H9 (cell line): ENCODE measurements around the gene PLB1. TPM values are rescaled to one million over a fixed set of nuclear protein-coding genes. Genes with fewer than 3 reads are reported as not detected.

Experiments
- DNase-seq: peaks from one replicate; pipeline ENCODE4 v3.0.0-alpha.2; 2017
- H2AFZ ChIP-seq: one replicate; pipeline ENCODE4 v1.6.1; 2013; ENCODE audit warnings: mild to moderate bottlenecking, low read length, control low read depth, moderate library complexity
- H2AK5ac ChIP-seq: 2 replicates; pipeline ENCODE4 v1.6.1; 2013; ENCODE audit warnings: low read length, control low read depth, mixed read lengths; ENCODE audit not compliant: insufficient read length
- H2BK120ac ChIP-seq: one replicate; pipeline ENCODE4 v1.6.1; 2013; ENCODE audit warnings: low read depth, mild to moderate bottlenecking, low read length, control low read depth, inconsistent platforms; ENCODE audit not compliant: poor library complexity, severe bottlenecking
- H2BK12ac ChIP-seq: 2 replicates; pipeline ENCODE4 v1.6.1; 2013; ENCODE audit warnings: low read length, control low read depth, mixed read lengths, low read depth; ENCODE audit not compliant: insufficient read length
- H2BK15ac ChIP-seq: 2 replicates; pipeline ENCODE4 v1.6.1; 2013; ENCODE audit warnings: low read depth, low read length, control low read depth
- H2BK20ac ChIP-seq: one replicate; pipeline ENCODE4 v1.6.1; 2013; ENCODE audit warnings: low read depth, mild to moderate bottlenecking, low read length, control low read depth, inconsistent platforms; ENCODE audit not compliant: poor library complexity, severe bottlenecking
- H2BK5ac ChIP-seq: 2 replicates; pipeline ENCODE4 v1.6.1; 2013; ENCODE audit warnings: low read length, control low read depth, mixed read lengths; ENCODE audit not compliant: insufficient read length
- H3K14ac ChIP-seq: 2 replicates; pipeline ENCODE4 v1.6.1; 2013; ENCODE audit warnings: low read length, control low read depth; ENCODE audit not compliant: insufficient read depth
- H3K18ac ChIP-seq: 2 replicates; pipeline ENCODE4 v1.6.1; 2013; ENCODE audit warnings: low read depth, mild to moderate bottlenecking, mixed read lengths, low read length, control low read depth; ENCODE audit not compliant: insufficient read length
- H3K23ac ChIP-seq: 2 replicates; pipeline ENCODE4 v1.6.1; 2013; ENCODE audit warnings: low read length, control low read depth, mixed read lengths, low read depth; ENCODE audit not compliant: insufficient read length
- H3K23me2 ChIP-seq: 2 replicates; pipeline ENCODE4 v1.6.1; 2013; ENCODE audit warnings: low read depth, mild to moderate bottlenecking, mixed read lengths, low read length, control low read depth; ENCODE audit not compliant: insufficient read length, poor library complexity, severe bottlenecking
- H3K27ac ChIP-seq: 2 replicates; pipeline ENCODE4 v1.5.1; 2013; ENCODE audit warnings: low read length, control low read depth, mixed read lengths, low read depth; ENCODE audit not compliant: insufficient read length
- H3K27me3 ChIP-seq: 2 replicates; pipeline ENCODE4 v1.6.1; 2013; ENCODE audit warnings: low read length, control low read depth, inconsistent platforms; ENCODE audit not compliant: insufficient read depth
- H3K4ac ChIP-seq: 2 replicates; pipeline ENCODE4 v1.6.1; 2013; ENCODE audit warnings: low read depth, mild to moderate bottlenecking, control low read depth, inconsistent platforms, low read length, moderate library complexity
- H3K4me1 ChIP-seq: 2 replicates; pipeline ENCODE4 v1.6.1; 2013; ENCODE audit warnings: low read length, control low read depth, inconsistent platforms; ENCODE audit not compliant: insufficient read depth
- H3K4me2 ChIP-seq: 2 replicates; pipeline ENCODE4 v1.6.1; 2013; ENCODE audit warnings: low read length, control low read depth, mixed read lengths; ENCODE audit not compliant: insufficient read length, insufficient read depth
- H3K56ac ChIP-seq: 2 replicates; pipeline ENCODE4 v1.6.1; 2013; ENCODE audit warnings: low read depth, mild to moderate bottlenecking, mixed read lengths, low read length, control low read depth; ENCODE audit not compliant: insufficient read length
- H3K79me1 ChIP-seq: 2 replicates; pipeline ENCODE4 v1.6.1; 2013; ENCODE audit warnings: low read depth, mild to moderate bottlenecking, moderate library complexity, low read length, control low read depth, inconsistent platforms; ENCODE audit not compliant: insufficient read depth, poor library complexity, severe bottlenecking
- H3K79me2 ChIP-seq: 2 replicates; pipeline ENCODE4 v1.6.1; 2013; ENCODE audit warnings: low read length, control low read depth, inconsistent platforms; ENCODE audit not compliant: insufficient read depth
- H3K9ac ChIP-seq: 2 replicates; pipeline ENCODE4 v1.6.1; 2013; ENCODE audit warnings: low read length, control low read depth, mixed read lengths; ENCODE audit not compliant: insufficient read length; ENCODE audit errors: extremely low read depth
- H3K9me3 ChIP-seq: one replicate; pipeline ENCODE4 v1.6.1; 2013; ENCODE audit warnings: low read depth, low read length, inconsistent platforms; ENCODE audit not compliant: control insufficient read depth
- H3T11ph ChIP-seq: one replicate; pipeline ENCODE4 v1.6.1; 2013; ENCODE audit warnings: mild to moderate bottlenecking, low read length, control low read depth, inconsistent platforms
- H4K20me1 ChIP-seq: one replicate; pipeline ENCODE4 v1.6.1; 2013; ENCODE audit not compliant: control insufficient read depth, insufficient read length, insufficient read depth
- H4K5ac ChIP-seq: 2 replicates; pipeline ENCODE4 v1.6.1; 2013; ENCODE audit warnings: low read depth, mild to moderate bottlenecking, mixed read lengths, low read length, control low read depth; ENCODE audit not compliant: insufficient read length
- H4K8ac ChIP-seq: replicated peaks from 2 replicates; pipeline ENCODE4 v1.6.1; 2013; ENCODE audit warnings: low read length, control low read depth, mixed read lengths, low read depth; ENCODE audit not compliant: insufficient read length
- H4K91ac ChIP-seq: 2 replicates; pipeline ENCODE4 v1.6.1; 2013; ENCODE audit warnings: low read depth, mild to moderate bottlenecking, moderate library complexity, mixed read lengths, low read length, control low read depth; ENCODE audit not compliant: insufficient read length
- H3K27ac Mint-ChIP-seq, 3 experiments: 2 replicates in 2 of 3; 3 replicates in 1 of 3; pipeline ENCODE4 v1.8.0; 2020 to 2021; ENCODE audit warnings: mixed read lengths in 3 of 3, mild to moderate bottlenecking in 1 of 3, moderate library complexity in 1 of 3
- H3K27me3 Mint-ChIP-seq: 2 replicates; pipeline ENCODE4 v1.8.0; 2021; ENCODE audit warnings: low read depth, mild to moderate bottlenecking, moderate library complexity, mixed read lengths
- H3K36me3 Mint-ChIP-seq, 3 experiments: 2 replicates in 2 of 3; 3 replicates in 1 of 3; pipeline ENCODE4 v1.8.0; 2020 to 2021; ENCODE audit warnings: low read depth in 3 of 3, mixed read lengths in 3 of 3; ENCODE audit not compliant: insufficient read depth in 1 of 3
- H3K4me1 Mint-ChIP-seq, 2 experiments: 2 replicates each; pipeline ENCODE4 v1.8.0; 2020; ENCODE audit warnings: mixed read lengths in 2 of 2
- H3K4me3 Mint-ChIP-seq, 2 experiments: 2 replicates in 1 of 2; 3 replicates in 1 of 2; pipeline ENCODE4 v1.8.0; 2020 to 2021; ENCODE audit warnings: mild to moderate bottlenecking in 2 of 2, mixed read lengths in 2 of 2, moderate library complexity in 1 of 2
- H3K9me3 Mint-ChIP-seq, 2 experiments: 2 replicates in 1 of 2; 3 replicates in 1 of 2; pipeline ENCODE4 v1.8.0; 2020; ENCODE audit warnings: mild to moderate bottlenecking in 2 of 2, mixed read lengths in 2 of 2, moderate library complexity in 1 of 2
- CTCF ChIP-seq: fragments of 200-600 bp; sonication (generic); conservative IDR thresholded peaks from 3 replicates; pipeline ENCODE4 v1.8.0; 2021; ENCODE audit warnings: antibody characterized with exemption, mild to moderate bottlenecking
- WGBS: extraction: QIAGEN DNeasy Blood & Tissue Kit; methylation state at CpG from one replicate; pipeline ENCODE4 v1.1.7; 2013; ENCODE audit warnings: missing lambda C conversion rate, low lambda C conversion rate, mixed read lengths; ENCODE audit not compliant: insufficient read length; ENCODE audit errors: extremely low coverage; 5-methylcytosine and 5-hydroxymethylcytosine counted together
- total RNA-seq: library from RNA; stranded (reverse); gene quantifications from 2 replicates; pipeline ENCODE4 v1.2.1, GENCODE V29; 2021

The PLB1 gene
- total RNA-seq, 1 experiment from 2014 or later = not detected

- Mint-ChIP-seq H3K36me3 (no peaks in the 10 kb centered on the region; a peak in 1 of 7 replicates), H3K9me3 (peaks cover 3 to 10% of the 10 kb centered on the region in 2 experiments; a peak in 3 of 5 replicates), H3K27ac (no peak overlapping the region), H3K4me1 (no peaks in the 10 kb centered on the region), H3K27me3 (peaks cover 14% of the 10 kb centered on the region), H3K4me3 (no peak overlapping the region)
- no peaks in the 10 kb centered on the region for H3K79me2 ChIP-seq
- H3K4me1 ChIP-seq = no peaks in the 10 kb centered on the region
- no peak overlapping the region for H2BK120ac ChIP-seq
- H2BK5ac ChIP-seq = no peak overlapping the region
- no peak overlapping the region for H2BK12ac ChIP-seq
- H4K8ac ChIP-seq = no peak overlapping the region
- H3K56ac ChIP-seq = no peak overlapping the region
- H3K9me3 ChIP-seq = no peaks in the 10 kb centered on the region
- H2BK15ac ChIP-seq = no peak overlapping the region
- H3K9ac ChIP-seq = no peak overlapping the region
- H3K27me3 ChIP-seq = no peaks in the 10 kb centered on the region
- WGBS = no CpG with 5 or more reads among the region's 1 CpG
- DNase-seq = no peak
- no peak overlapping the region for H4K5ac ChIP-seq
- H2AK5ac ChIP-seq = no peak overlapping the region
- no peaks in the 10 kb centered on the region for H3K23me2 ChIP-seq
- no peak overlapping the region for H3K23ac ChIP-seq
- no peak overlapping the region for H3K4me2 ChIP-seq
- no peak overlapping the region for H4K91ac ChIP-seq
- H3K27ac ChIP-seq = no peak overlapping the region
- H3K14ac ChIP-seq = no peak overlapping the region
- H4K20me1 ChIP-seq = peaks cover 2% of the 10 kb centered on the region
- no peak overlapping the region for H2AFZ ChIP-seq
- no peak overlapping the region for H3K4ac ChIP-seq
- no peak overlapping the region for H2BK20ac ChIP-seq
- no peak for TF ChIP-seq CTCF
- no peak overlapping the region for H3T11ph ChIP-seq
- H3K18ac ChIP-seq = no peak overlapping the region
- no peaks in the 10 kb centered on the region for H3K79me1 ChIP-seq
Observed at GRCh38 chr2:28509361-28509760, 13.5 kb downstream of the PLB1 start.
